GM19467 (cell line): ENCODE measurements around the gene GOPC.

Source experiments
- ATAC-seq: cut with Tn5 transposase; IDR thresholded peaks from one replicate; pipeline ENCODE4 v1.9.1; 2021; ENCODE audit warnings: mild to moderate bottlenecking, moderate library complexity; ENCODE audit not compliant: unreplicated experiment

GOPC gene

DNA sequence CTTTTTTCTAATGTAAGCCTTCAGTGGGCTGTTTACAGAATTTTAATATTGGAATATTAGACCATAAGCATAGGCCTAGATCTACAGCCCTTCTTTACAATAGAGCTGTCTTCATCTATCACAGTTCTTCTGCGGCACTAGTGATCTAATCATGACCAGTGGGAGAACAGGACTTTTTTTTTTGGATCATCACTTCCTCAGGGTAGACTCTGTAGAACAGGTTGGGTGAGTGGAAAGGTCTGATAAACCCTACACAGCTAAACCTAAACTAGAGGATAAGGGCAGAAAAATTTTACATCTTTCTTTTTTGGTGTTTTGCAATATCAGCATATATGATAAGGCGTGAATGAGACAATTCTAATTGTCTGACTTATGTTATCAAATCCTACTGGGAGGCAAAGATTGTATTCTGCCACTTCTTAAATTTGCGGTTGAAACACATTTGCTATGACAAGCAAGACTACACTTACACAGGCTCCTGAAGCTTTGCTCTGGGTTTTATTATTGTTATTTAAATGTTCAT is 52.2 kb downstream of the GOPC start:
- no peak for ATAC-seq

- no peak for ATAC-seq
Measured at GRCh38 chr6:117549611-117550010, 52.7 kb downstream of the GOPC start.

DNA sequence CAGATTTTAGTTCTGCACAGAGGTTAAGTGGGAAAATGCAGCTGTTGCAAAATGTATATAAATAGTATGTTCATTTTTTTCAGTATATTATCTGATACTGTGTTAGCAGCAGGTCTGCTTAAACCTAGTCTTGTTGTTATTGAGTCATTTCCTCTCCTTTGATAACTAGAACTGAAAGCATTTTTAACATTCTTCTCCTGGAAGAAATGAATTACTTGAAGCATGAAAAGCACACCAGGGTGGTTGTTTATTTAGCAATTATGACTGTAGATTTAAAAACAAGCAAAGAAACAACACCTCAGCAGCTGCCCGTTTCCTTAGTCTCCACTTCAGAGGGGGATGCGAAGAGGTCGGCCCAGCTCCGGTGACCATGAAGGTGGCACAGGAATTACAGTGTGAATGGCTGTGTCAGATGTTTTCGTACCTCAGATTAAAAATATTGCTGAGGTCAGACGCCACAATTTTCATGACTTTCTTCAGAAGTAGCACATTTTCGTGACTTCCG is 53.5 kb downstream of the GOPC start:
- ATAC-seq, result no peak

DNA sequence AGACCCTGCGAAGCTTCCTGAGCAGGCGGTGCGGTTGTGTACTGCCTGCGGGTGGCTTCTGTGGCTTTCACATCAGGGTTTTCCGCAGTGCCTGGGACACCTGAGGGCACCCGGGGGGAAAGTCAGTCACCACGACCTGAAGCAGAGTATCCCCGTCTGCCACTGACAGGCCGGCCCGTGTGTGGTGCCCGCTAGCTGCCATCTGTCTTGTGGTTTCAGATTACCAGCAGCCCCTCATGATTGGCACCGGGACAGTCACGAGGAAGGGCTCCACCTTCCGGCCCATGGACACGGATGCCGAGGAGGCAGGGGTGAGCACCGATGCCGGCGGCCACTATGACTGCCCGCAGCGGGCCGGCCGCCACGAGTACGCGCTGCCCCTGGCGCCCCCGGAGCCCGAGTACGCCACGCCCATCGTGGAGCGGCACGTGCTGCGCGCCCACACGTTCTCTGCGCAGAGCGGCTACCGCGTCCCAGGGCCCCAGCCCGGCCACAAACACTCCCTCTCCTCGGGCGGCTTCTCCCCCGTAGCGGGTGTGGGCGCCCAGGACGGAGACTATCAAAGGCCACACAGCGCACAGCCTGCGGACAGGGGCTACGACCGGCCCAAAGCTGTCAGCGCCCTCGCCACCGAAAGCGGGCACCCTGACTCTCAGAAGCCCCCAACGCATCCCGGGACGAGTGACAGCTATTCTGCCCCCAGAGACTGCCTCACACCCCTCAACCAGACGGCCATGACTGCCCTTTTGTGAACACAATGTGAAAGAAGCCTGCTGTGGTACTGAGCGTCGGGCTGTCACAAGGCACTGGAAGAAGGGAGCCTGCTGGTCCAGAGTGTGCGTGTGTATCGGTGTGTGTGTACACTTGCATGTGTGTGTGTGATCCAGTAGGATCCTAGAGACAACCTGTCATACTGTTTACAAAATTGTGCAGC is 54.4 kb downstream of the GOPC start:
- ATAC-seq, result peak; percentile 36

DNA sequence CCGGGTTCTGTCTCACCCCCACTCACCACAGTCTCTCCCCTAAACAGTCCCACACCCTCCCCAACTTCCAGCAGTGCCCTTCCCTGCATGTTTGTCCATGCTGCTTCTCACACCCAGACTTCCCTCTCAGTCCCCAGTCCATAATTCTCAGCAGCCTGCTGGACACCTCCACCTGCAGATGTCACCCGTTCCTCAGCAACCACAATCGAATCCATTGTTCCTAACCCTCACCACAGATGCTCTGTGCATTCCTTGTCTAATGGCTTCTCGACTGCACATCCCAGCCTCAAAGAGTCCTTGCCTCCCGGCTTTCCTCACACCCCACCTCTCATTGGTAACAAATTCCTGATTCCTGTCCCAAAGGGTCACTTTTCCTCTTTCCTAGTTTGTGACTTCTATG is 55.6 kb downstream of the GOPC start:
- ATAC-seq, result no peak

GRCh38 chr6:117545161-117545595 is 57.1 kb downstream of the GOPC start:
- no peak for ATAC-seq

DNA sequence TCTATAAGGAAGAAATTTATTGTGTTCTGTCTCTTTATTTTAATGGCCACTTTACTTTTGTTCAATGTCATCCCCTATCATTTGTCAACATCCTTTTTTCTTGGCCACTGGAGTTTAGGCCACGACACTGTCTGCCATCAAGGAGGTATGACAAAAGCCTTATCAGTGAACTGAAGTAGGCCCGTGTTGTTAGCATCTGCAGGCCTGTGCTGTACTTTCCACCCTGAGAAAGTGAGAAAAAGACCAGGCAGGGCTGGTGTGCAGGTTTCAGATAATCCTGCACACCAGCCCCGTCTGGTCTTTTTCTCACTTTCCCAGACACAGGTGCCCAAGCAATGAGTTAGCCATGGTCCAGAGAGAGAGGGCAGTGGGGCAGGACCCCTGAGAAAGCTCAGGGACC is 57.6 kb downstream of the GOPC start:
- ATAC-seq, result no peak

GRCh38 chr6:117542493-117542892 is 59.8 kb downstream of the GOPC start:
- ATAC-seq, result no peak

- ATAC-seq, result no peak
Measured at GRCh38 chr6:117540670-117541069, 61.6 kb downstream of the GOPC start.

DNA sequence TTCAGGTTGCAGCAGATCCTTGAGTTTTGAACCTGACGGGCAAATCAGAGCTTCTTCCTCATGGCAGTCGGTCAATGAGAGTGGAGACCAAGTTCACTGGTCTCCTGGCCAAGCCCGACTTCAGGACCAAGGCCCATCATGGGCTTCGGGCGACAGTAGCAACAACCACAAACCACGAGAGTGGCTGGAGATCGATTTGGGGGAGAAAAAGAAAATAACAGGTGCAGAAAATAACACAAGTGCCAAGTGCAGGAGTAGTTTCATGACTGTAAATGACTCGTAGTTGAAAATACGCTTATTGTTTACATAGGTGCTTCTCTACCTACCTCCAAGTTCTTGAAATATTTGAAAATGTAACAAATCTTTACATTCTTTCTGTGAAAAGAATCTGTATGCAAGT is 63.7 kb downstream of the GOPC start:
- ATAC-seq, result no peak

- no peak for ATAC-seq
Measured at GRCh38 chr6:117536317-117536716, 66.0 kb downstream of the GOPC start.

DNA sequence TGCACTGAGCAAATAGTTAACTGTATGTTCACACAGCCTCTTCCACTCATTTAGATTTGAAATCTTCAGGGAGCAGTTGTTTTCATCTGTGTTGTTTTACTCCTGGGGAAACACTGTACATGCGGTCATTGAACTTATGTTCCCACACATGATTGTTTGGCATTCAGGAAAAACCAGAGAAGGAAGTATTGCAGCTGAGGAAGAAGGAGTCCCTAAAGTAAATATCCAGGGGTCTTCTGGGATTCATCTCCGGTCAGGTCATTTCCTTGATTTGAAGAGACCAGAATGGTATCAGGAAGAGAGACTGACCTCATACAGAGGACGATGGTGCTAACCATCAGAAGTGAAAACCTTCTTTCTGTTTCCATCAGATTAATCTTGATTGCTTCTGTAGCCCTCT is 67.3 kb downstream of the GOPC start:
- no peak for ATAC-seq

DNA sequence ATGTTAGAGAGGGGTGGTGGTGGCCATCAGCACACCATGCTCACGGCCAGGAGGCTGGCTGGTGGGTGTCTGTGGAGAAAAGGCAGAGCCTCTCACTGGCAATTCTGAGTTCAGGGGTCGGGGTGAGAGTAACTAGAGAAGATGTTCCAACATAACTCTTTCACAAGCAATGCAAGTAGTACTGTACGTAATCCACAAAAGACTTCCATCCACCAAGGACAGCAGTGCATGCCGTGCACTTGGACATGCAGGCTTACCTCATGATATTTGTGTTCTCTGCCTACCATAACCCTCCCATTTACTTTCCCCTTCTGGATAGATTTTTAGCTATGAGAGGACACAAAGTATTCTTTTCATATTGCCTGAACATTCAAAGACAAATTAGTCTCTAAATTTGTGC is 68.5 kb downstream of the GOPC start:
- no peak for ATAC-seq

- no peak for ATAC-seq
Measured at GRCh38 chr6:117531809-117532725, 70.2 kb downstream of the GOPC start.

- ATAC-seq, result no peak
Measured at GRCh38 chr6:117531346-117531745, 71.0 kb downstream of the GOPC start.

GRCh38 chr6:117530467-117531242 is 71.7 kb downstream of the GOPC start:
- no peak for ATAC-seq

DNA sequence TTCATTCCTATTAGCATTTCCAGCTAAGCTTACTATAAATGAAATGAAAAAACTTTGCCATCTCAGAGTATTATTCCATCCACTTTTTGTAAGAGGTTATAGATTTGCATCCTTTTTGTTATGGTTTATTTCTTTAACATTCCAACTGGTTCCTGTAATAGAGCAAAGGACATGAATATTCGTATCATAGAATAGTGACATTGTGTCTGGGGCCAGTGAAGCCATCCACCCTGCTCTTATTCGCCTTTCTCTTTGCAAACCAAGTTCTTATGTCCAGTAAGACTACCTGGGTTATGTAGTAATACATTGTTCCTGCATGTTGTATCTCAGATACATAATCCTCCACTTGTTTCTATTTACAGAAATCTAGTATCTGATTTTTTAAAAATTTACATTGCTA is 76.7 kb downstream of the GOPC start:
- ATAC-seq, result no peak

DNA sequence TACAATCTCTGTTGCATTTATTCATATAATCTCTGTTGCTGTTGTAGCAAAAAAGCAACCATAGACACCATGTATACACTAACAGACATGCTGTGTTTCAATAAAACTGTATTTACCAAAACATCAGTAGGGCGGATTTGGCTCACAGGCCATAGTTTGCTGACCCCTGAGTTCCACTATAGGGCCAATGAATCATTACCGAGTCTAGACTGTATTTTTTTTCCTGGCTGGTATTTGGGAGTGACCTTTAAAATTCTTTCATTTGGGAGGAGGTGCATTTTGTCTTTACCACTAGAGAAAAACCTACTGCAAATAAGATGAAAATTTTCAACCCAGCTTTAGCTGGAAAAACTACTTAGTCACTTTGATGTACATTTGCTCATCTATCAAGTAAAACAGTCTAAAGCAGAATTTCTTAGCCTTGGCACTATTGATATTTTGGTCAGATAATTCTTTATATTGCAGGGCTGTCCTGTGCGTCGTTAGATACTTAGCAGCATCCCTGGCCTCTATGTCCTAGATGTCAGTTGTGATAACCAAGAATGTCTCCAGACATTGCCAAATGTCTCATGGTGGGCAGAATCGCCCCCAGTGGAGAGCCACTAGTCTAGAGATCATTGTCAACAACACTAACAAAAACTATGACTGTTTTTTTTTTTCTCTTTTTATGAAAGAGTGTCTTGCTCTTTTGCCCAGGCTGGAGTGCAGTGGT is 80.4 kb downstream of the GOPC start:
- ATAC-seq, result no peak

DNA sequence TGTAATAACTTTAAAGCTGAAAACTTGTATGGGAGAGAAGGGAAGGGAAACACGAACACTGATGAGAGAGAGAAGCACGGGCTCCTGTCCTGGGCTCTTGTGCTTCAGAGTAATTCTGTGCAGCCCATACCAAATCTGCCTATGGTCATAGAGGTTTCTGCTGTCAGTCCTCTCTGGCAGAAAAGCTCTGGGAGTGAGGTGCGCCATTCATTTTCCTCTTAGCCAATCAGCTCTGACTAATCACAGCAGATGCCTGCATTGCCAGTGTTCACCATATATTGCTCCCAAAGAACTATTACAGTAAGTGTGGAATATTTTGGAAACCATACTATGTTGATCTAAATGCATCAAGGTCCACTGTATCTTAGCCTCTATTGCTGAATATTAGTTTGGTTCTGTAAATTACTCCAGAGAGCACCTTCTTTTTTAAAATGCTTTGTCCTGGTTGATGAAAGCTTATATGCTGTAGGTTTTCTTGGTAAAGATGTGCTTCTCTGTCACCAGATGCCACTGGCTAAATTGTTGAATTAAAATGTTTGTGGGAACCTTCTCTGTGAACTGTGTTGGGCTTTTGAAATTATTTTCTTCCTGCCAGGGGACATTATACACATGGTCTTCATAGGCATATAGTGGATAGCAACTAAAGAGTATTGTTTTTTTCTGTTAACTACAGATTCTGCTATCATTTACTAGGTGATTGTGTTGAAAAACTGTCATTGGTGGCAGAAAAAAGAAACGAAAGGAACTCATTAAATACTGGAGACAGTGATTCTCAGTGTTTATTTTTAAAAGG is 81.5 kb downstream of the GOPC start:
- no peak for ATAC-seq
